ENCODE results near the gene UVRAG.

DNA sequence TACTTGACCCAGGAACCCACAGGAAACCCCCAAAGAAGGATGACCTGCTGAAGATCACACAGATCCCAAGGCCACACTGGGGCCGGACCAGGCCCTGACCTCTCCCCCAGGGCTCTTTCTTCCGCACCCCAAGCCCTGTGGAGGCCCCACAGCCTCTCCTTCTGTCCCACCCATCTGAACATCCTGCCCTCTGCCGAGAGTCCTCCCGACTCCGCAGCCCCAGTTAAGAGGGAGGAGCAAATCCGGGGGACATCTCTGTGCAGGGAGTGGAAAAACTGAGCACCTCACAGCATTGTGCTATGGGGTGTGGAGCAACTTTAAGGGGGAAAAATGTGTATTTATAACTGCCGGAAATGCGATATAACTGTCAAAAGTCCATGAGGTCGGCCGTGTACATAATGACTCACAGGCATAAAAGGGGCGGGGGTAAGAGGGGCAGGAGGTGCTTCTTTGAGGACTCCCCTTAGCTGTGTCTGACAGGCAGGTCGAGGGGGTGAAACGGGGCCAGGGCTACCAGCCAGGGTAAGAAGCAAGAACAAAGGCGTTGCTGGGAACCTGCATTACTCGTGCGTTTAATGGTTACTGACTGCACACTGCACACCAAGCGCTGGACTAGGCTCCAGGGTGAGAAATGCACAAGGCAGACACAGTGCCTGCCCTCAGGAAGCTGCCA is 334.1 kb downstream of the UVRAG start:
- TF ChIP-seq, protein P1, sequence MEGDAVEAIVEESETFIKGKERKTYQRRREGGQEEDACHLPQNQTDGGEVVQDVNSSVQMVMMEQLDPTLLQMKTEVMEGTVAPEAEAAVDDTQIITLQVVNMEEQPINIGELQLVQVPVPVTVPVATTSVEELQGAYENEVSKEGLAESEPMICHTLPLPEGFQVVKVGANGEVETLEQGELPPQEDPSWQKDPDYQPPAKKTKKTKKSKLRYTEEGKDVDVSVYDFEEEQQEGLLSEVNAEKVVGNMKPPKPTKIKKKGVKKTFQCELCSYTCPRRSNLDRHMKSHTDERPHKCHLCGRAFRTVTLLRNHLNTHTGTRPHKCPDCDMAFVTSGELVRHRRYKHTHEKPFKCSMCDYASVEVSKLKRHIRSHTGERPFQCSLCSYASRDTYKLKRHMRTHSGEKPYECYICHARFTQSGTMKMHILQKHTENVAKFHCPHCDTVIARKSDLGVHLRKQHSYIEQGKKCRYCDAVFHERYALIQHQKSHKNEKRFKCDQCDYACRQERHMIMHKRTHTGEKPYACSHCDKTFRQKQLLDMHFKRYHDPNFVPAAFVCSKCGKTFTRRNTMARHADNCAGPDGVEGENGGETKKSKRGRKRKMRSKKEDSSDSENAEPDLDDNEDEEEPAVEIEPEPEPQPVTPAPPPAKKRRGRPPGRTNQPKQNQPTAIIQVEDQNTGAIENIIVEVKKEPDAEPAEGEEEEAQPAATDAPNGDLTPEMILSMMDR (IDR thresholded peaks at IDR 0.05): no peak
- no peak for TF ChIP-seq SIN3A (IDR thresholded peaks at IDR 0.05; ENCODE audit: borderline replicate concordance, insufficient read depth, low read depth, low read length)
- TF ChIP-seq, protein P2, sequence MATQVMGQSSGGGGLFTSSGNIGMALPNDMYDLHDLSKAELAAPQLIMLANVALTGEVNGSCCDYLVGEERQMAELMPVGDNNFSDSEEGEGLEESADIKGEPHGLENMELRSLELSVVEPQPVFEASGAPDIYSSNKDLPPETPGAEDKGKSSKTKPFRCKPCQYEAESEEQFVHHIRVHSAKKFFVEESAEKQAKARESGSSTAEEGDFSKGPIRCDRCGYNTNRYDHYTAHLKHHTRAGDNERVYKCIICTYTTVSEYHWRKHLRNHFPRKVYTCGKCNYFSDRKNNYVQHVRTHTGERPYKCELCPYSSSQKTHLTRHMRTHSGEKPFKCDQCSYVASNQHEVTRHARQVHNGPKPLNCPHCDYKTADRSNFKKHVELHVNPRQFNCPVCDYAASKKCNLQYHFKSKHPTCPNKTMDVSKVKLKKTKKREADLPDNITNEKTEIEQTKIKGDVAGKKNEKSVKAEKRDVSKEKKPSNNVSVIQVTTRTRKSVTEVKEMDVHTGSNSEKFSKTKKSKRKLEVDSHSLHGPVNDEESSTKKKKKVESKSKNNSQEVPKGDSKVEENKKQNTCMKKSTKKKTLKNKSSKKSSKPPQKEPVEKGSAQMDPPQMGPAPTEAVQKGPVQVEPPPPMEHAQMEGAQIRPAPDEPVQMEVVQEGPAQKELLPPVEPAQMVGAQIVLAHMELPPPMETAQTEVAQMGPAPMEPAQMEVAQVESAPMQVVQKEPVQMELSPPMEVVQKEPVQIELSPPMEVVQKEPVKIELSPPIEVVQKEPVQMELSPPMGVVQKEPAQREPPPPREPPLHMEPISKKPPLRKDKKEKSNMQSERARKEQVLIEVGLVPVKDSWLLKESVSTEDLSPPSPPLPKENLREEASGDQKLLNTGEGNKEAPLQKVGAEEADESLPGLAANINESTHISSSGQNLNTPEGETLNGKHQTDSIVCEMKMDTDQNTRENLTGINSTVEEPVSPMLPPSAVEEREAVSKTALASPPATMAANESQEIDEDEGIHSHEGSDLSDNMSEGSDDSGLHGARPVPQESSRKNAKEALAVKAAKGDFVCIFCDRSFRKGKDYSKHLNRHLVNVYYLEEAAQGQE (IDR thresholded peaks at IDR 0.05; ENCODE audit: insufficient read depth in 1 of 2, low read depth in 2 of 2, low read length in 1 of 2): no peak
- no peak for TF ChIP-seq POLR2AphosphoS5 (IDR thresholded peaks at IDR 0.05; ENCODE audit: low read depth, low read length)

Measured in Panc1 (cell line).